Esophagus squamous epithelium (tissue), 5 donors: ENCODE results near the gene CD99. TPM values are rescaled to one million over a fixed set of nuclear protein-coding genes. Genes with fewer than 3 reads are reported as not detected.

Source experiments
- DNase-seq: peaks from one replicate; lab custom pipeline; 2025; lab: John Stamatoyannopoulos, UW
- H3K27ac ChIP-seq, 4 donors: fragments of 200-600 bp; sonication (generic); one replicate each; pipeline ENCODE4 v1.5.1; 2016 to 2019; ENCODE audit warnings: mild to moderate bottlenecking in 1 of 4
- H3K27me3 ChIP-seq, 4 donors: fragments of 200-600 bp; sonication (generic); 1 replicate in 3 of 4; 2 replicates in 1 of 4; pipeline versions ENCODE4 v1.5.1 to v1.6.0; 2017 to 2021; ENCODE audit warnings: antibody characterized with exemption in 1 of 4
- H3K36me3 ChIP-seq, 3 donors: fragments of 200-600 bp; sonication (generic); one replicate each; pipeline ENCODE4 v1.5.1; 2016 to 2019
- H3K4me1 ChIP-seq, 3 donors: fragments of 200-600 bp; sonication (generic); one replicate each; pipeline ENCODE4 v1.5.1; 2017 to 2019
- H3K4me3 ChIP-seq, 4 donors: fragments of 200-600 bp; sonication (generic); 1 replicate in 3 of 4; 2 replicates in 1 of 4; pipeline ENCODE4 v1.5.1; 2016 to 2019; ENCODE audit warnings: mild to moderate bottlenecking in 2 of 4, moderate library complexity in 1 of 4
- H3K9me3 ChIP-seq, 3 donors: fragments of 200-600 bp; sonication (generic); one replicate each; pipeline ENCODE4 v1.5.1; 2016 to 2019
- CTCF ChIP-seq, 6 experiments: fragments of 450-650 bp in 4 of 6; fragments of 200-600 bp in 2 of 6; sonication (generic) in 2 of 6; IDR thresholded peaks; one replicate each; pipeline ENCODE4 v1.5.1; 2016 to 2019; ENCODE audit warnings: antibody characterized with exemption in 6 of 6, mild to moderate bottlenecking in 4 of 6, moderate library complexity in 4 of 6
- POLR2A ChIP-seq, 4 donors: fragments of 450-650 bp; IDR thresholded peaks; one replicate each; pipeline ENCODE4 v1.6.1; 2017; ENCODE audit warnings: antibody characterized with exemption in 4 of 4, mild to moderate bottlenecking in 4 of 4, moderate library complexity in 3 of 4
- WGBS, 2 donors: methylation state at CpG; one replicate each; pipeline ENCODE4 v1.1.5; 2018; 5-methylcytosine and 5-hydroxymethylcytosine counted together
- intact Hi-C: fragments of 100-400 bp; cut with DNase I; formaldehyde crosslinking; loops from one replicate; pipeline ENCODE4 v1.15.0; 2022
- total RNA-seq, 4 donors: library from RNA; depleted of rRNA; stranded (reverse); fragments of >200 nt; gene quantifications; one replicate each; pipeline ENCODE4 v1.1.0, GENCODE V29; 2016
- donor health status: DM: yes; HTN: yes; CAD: no.

CD99 gene
- total RNA-seq, 4 donors from 2014 or later: 79.9 to 251 (median 162) TPM

GRCh38 chrX:2712890-2713840, 22.1 kb downstream of the CD99 start:
- H3K4me1 ChIP-seq: peaks cover 26 to 41% (median 27%) of the 10 kb centered on the region in 3 donors
- intact Hi-C loops: no loop called here
- TF ChIP-seq CTCF (IDR thresholded peaks at IDR 0.05) (no peak), POLR2A (IDR thresholded peaks at IDR 0.05) (no peak)
- WGBS, 2 donors: 73 to 83% methylated on average over 13 of the region's 13 CpGs
- H3K27me3 ChIP-seq: no peaks in the 10 kb centered on the region
- no peak for DNase-seq
- H3K36me3 ChIP-seq: peaks cover 7 to 62% (median 8%) of the 10 kb centered on the region in 3 donors
- H3K9me3 ChIP-seq: no peaks in the 10 kb centered on the region
- H3K4me3 ChIP-seq: no peak overlapping the region
- no peak overlapping the region for H3K27ac ChIP-seq

GRCh38 chrX:2714551-2714950, 23.5 kb downstream of the CD99 start:
- 83 to 86% methylated on average over 6 of the region's 6 CpGs for WGBS, 2 donors
- no peak for TF ChIP-seq CTCF (IDR thresholded peaks at IDR 0.05)
- TF ChIP-seq POLR2A (IDR thresholded peaks at IDR 0.05): no peak
- Histone ChIP-seq H3K36me3 (peaks cover 8 to 76% (median 18%) of the 10 kb centered on the region in 3 donors), H3K4me3 (no peak overlapping the region), H3K27ac (no peak overlapping the region), H3K27me3 (no peaks in the 10 kb centered on the region), H3K9me3 (no peaks in the 10 kb centered on the region), H3K4me1 (peaks cover 13 to 27% (median 14%) of the 10 kb centered on the region in 3 donors)
- DNase-seq: no peak
- intact Hi-C loops: no loop called here

GRCh38 chrX:2715066-2715600, 24.0 kb downstream of the CD99 start:
- Histone ChIP-seq H3K36me3 (peaks cover 11 to 82% (median 18%) of the 10 kb centered on the region in 3 donors), H3K4me3 (no peak overlapping the region), H3K27me3 (no peaks in the 10 kb centered on the region), H3K27ac (no peak overlapping the region), H3K9me3 (no peaks in the 10 kb centered on the region), H3K4me1 (peaks cover 7 to 21% (median 8%) of the 10 kb centered on the region in 3 donors)
- intact Hi-C loops: no loop called here
- no peak for DNase-seq
- TF ChIP-seq POLR2A (IDR thresholded peaks at IDR 0.05): no peak
- no peak for TF ChIP-seq CTCF (IDR thresholded peaks at IDR 0.05)
- 89 to 92% methylated on average over 9 to 11 of the region's 11 CpGs for WGBS, 2 donors

GRCh38 chrX:2717312-2717711, 26.2 kb downstream of the CD99 start:
- no peak for TF ChIP-seq CTCF (IDR thresholded peaks at IDR 0.05)
- TF ChIP-seq POLR2A (IDR thresholded peaks at IDR 0.05): no peak

GRCh38 chrX:2718821-2719220, 27.7 kb downstream of the CD99 start:
- intact Hi-C loops: no loop called here

More at GRCh38 chrX:2717312-2717711, 26.2 kb downstream of the CD99 start:
- Histone ChIP-seq H3K36me3 (peaks cover 18 to 95% (median 18%) of the 10 kb centered on the region in 3 donors), H3K4me3 (no peak overlapping the region), H3K4me1 (peaks cover 0 to 5% (median 0%) of the 10 kb centered on the region in 3 donors), H3K27me3 (no peaks in the 10 kb centered on the region), H3K27ac (no peak overlapping the region), H3K9me3 (no peaks in the 10 kb centered on the region)
- no peak for DNase-seq
- intact Hi-C loops: no loop called here
- 72 to 81% methylated on average over 5 of the region's 5 CpGs for WGBS, 2 donors

More at GRCh38 chrX:2718821-2719220, 27.7 kb downstream of the CD99 start:
- no peak overlapping the region for H3K4me3 ChIP-seq
- no peaks in the 10 kb centered on the region for H3K27me3 ChIP-seq
- H3K4me1 ChIP-seq: peaks cover 0 to under 1% (median 0%) of the 10 kb centered on the region in 3 donors
- DNase-seq: no peak
- no peaks in the 10 kb centered on the region for H3K9me3 ChIP-seq
- H3K36me3 ChIP-seq: peaks cover 26 to 97% (median 33%) of the 10 kb centered on the region in 3 donors
- TF ChIP-seq POLR2A (IDR thresholded peaks at IDR 0.05) (no peak), CTCF (IDR thresholded peaks at IDR 0.05) (no peak)
- H3K27ac ChIP-seq: no peak overlapping the region
- WGBS, 2 donors: 89 to 100% methylated on average over 1 to 2 of the region's 2 CpGs
